ENCODE data around the gene SERGEF.

The SERGEF gene

GRCh38 chr11:17771841-17772401, 240.9 kb downstream of the SERGEF start:
- no peak for DNase-seq (ENCODE audit: low read depth in 2 of 2)

DNA sequence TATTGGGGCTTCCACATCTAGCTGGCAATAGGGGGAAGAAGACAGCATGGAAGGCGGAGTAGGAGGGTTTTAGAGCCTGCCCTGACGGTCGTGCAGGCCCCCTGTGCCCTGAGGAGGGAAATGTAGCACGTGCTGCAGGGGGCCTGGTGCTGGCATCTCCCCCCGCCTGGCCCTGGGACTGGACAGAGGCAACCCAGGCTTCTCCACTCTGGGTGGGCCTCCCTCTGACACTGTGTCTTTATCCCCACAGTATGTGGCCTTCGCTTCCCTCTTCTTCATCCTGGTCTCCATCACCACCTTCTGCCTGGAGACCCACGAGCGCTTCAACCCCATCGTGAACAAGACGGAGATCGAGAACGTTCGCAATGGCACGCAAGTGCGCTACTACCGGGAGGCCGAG, 241.4 kb downstream of the SERGEF start:
- no peak for DNase-seq (ENCODE audit: low read depth in 2 of 2)

GRCh38 chr11:17770917-17771316, 241.9 kb downstream of the SERGEF start:
- no peak for DNase-seq (ENCODE audit: low read depth in 2 of 2)

GRCh38 chr11:17770048-17770652, 242.7 kb downstream of the SERGEF start:
- no peak for DNase-seq (ENCODE audit: low read depth in 2 of 2)

- DNase-seq (ENCODE audit: low read depth in 2 of 2) = no peak
These were observed 243.6 kb downstream of the SERGEF start for GRCh38 chr11:17769218-17769617.

- DNase-seq (ENCODE audit: low read depth in 2 of 2) = no peak
These were observed 244.3 kb downstream of the SERGEF start for GRCh38 chr11:17768547-17768946.

DNA sequence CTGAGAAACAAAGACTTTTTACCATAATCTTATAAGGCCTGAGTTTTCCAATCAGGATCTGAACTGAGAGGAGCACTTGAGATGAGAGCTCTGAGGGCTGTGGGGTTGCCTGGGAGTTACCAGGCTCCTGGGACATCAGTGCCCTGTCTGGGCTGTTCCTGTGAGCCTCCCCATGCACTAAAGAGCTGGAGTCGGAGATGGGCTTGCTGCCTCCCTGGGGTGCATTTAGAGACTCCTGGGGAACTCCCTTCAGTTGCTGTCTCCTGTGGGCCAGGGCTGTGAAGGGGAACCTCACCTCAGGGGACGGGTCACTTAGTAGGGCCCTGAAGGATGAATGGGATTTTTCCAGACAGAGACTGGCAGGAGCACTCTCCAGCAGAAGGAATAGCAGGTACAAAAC, 244.9 kb downstream of the SERGEF start:
- DNase-seq (ENCODE audit: low read depth in 2 of 2) = no peak

DNA sequence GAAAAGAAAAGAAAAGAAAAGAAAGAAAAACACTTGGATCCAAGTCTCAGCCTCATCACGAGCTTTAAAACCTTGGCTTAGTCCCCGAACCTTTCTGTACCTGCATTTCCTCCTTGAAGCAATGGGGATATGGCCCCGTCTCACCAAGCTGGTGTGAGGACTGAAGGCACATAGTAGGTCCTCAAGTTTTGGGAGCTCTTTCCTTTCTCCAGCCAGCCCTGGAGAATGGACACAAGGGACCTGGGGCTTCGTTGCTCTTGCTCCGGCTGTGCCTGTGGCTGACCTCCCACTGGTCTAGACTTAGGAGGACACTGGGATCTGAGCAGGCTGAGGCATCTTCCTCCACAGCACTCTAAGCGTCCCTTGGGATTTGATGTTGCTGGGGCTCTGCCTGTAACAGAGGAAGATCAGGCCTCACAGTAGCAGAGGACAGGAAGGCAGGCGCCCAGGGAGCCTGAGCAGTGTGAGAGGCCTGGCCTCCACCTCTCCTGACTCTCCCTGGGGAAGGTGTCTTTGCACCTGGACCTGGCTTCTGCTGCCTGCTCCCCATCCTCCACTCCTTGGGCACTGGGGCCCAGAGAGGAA, 245.5 kb downstream of the SERGEF start:
- DNase-seq (ENCODE audit: low read depth in 2 of 2) = no peak

DNA sequence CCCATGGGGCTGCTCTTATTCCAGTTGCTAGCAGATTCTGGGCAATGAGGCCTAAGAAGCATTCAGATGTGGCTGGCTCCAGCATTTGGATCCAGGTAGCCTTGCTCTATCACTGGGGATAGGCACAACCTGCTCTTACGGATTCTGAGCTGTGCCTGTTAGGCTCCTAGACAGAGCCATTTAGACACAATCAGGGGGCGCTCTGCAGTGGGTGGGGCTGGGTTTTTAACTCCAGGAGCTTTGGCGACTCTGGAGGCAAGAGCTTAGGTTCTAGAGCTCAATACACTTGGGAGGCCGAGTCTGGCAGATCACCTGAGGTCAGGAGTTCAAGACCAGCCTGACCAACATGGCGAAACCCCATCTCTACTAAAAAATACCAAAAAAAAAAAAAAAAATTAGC, 246.3 kb downstream of the SERGEF start:
- DNase-seq (ENCODE audit: low read depth in 2 of 2) = no peak

DNA sequence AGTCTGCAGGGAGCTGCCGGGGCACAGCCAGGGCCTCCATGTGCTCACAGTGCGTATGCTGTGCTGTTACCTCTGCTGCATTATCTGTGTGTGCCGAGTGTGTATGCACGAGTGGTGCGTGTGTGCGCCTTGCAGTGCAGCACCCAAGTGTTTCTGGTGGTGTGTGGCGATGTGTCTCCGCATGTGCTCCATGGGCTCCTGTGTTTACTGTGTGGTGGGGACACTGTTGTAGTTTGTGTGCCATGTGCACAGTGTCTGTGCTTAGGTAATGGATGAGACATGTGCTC, 246.8 kb downstream of the SERGEF start:
- DNase-seq (ENCODE audit: low read depth in 2 of 2) = no peak

DNA sequence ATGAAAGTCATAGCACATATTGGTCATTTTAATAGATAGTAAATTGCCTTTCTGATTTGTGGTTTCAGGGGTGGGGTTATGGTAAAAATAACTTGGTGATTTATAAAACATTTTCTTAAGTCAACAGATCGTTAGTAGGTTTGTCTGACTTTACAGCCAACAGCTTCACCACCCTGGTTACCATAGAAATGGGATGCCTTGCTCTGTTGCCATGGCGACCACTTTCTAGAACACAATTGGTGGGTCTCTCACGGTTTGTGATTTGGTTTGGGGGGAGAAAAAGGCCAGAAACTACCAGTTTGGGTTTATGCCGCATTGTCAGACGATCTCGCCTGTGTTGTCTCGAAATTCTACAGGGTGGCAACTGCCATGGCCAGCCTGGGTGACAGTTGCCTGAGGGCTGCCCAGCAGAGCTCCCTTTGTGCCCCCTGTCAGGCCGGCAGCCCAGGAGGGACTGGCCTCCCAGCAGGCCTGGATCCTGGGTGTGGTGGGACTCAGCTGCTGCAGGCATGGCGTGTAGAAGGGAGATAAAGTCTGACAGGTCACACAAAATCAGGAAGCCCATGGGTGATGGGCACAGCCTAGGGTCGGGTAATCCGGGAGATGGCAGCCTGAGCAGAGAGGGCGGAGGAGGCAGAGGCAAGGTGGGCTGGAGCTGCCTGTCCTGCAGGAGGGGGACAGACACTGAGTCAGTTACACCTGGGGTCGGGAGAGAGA, 247.3 kb downstream of the SERGEF start:
- no peak for DNase-seq (ENCODE audit: low read depth in 2 of 2)

GRCh38 chr11:17764446-17765218, 248.2 kb downstream of the SERGEF start:
- no peak for DNase-seq (ENCODE audit: low read depth in 2 of 2)

DNA sequence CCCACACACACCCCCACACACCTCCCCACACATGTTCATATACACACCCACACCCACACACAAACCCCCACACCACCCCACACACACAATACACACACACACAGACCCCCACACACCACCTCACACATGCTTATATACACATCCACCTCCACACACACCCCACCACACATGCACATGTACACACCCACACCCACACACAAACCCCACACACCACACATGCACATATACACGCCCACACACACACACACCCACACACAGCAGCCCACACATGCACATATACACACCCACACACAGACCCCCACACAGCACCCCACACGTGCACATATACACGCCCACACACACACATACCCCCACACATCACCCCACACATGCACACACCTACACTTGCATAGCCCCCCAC, 249.1 kb downstream of the SERGEF start:
- no peak for DNase-seq (ENCODE audit: low read depth in 2 of 2)

DNA sequence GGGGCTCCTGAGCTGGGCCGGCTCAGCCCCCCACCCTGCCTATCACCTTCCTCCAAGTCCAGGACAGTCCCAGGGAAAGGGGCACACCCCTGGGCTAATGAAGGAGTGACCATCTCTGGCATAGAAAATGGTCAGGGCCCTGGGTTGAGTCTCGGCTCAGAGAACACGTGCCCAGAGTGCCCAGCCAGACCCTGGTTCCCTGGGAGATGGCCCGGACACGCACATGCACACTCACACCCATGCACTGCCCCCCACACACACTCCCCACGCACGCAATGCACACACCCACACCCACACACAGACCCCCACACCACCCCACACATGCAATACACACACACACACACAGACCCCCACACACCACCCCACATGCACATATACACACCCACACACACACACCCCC, 249.6 kb downstream of the SERGEF start:
- no peak for DNase-seq (ENCODE audit: low read depth in 2 of 2)

- DNase-seq (ENCODE audit: low read depth in 2 of 2) = no peak
These were observed 250.4 kb downstream of the SERGEF start for GRCh38 chr11:17762309-17762974.

DNA sequence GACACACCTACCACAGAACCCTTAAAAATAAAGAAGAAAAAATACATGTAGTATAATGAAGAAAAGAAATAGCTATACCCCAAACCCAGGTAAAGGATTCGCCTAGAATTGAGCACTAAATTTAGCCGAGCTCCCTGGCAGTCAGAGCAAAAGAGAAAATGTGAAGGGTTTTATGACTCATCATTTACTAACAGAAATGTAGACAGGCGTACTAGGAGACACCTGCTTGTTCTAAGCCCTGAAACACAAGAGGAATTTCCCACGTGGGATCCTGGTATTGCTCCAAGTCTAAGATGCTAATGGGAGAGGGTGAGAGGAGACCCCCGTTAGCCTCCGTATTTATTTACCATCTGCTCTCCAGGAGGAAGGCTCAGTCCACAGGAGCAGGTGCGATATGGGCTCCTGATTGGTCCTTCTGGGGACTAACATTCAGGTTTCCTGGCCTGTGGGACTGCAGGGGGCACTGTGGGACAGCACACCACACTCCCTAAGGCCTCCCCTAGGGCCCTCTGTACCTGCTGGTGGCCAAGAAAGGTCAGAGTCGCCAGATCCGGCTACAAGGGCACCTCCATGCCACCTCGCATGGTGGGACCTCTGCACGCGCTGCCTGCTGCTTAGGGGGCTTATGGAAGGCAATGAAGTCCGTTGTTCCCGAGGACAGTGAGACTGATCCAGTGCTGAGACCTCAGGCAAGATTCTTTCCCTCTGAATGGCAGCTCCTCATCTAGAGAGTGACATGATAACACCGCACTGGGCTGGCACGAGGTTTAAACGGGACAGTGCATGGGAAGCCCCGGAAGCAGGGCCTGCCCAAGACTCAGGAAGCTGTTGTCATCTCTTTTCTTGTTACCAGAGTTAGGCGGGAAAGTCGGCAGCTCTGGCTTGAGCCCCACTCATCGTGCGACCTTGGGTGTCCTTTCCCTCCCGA, 252.5 kb downstream of the SERGEF start:
- DNase-seq (ENCODE audit: low read depth in 2 of 2) = no peak

DNA sequence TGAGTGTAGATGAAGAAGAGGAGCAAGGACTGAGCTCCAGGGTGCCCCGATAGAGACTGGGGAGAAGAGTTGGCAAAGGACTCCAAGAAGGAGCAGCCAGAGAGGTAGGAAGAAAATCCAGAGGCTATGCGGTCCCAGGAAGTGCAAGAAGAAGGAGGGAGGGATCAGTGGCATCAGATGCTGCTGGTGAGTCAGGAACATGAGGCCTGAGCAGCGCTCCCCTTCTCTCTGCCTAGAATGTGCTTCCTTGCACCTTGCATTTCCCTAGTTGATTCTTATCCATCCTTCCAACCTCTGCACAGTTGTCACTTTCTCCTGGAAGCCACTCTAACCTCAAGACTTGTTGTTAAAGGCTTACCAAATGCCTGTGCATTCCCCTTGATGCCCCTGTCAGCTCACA, 257.0 kb downstream of the SERGEF start:
- DNase-seq (ENCODE audit: low read depth in 2 of 2) = no peak

GRCh38 chr11:17753641-17754040, 259.2 kb downstream of the SERGEF start:
- no peak for DNase-seq (ENCODE audit: low read depth in 2 of 2)

- DNase-seq (ENCODE audit: low read depth in 2 of 2) = no peak
These were observed 259.7 kb downstream of the SERGEF start for GRCh38 chr11:17753153-17753552.

- DNase-seq (ENCODE audit: low read depth in 2 of 2) = no peak
These were observed 260.7 kb downstream of the SERGEF start for GRCh38 chr11:17752144-17752543.

- no peak for DNase-seq (ENCODE audit: low read depth in 2 of 2)
These were observed 261.3 kb downstream of the SERGEF start for GRCh38 chr11:17751558-17751957.

All from stimulated activated CD8-positive, alpha-beta memory T cell treated with anti-CD3 and anti-CD28 coated beads, Interleukin-15, amount 100 ng/mL, for 48 hours (primary cell).